LNCAP (cell line): ENCODE measurements around the gene IRS1.

ENCODE experiments used
- TF ChIP-seq, protein P1 (sequence below): fragments of 450-650 bp; IDR thresholded peaks from 2 replicates; pipeline ENCODE4 v1.5.1; 2017; ENCODE audit warnings: mild to moderate bottlenecking

Gene IRS1

GRCh38 chr2:226839161-226839560 is 39.5 kb upstream of the IRS1 start:
- TF ChIP-seq, protein P1, sequence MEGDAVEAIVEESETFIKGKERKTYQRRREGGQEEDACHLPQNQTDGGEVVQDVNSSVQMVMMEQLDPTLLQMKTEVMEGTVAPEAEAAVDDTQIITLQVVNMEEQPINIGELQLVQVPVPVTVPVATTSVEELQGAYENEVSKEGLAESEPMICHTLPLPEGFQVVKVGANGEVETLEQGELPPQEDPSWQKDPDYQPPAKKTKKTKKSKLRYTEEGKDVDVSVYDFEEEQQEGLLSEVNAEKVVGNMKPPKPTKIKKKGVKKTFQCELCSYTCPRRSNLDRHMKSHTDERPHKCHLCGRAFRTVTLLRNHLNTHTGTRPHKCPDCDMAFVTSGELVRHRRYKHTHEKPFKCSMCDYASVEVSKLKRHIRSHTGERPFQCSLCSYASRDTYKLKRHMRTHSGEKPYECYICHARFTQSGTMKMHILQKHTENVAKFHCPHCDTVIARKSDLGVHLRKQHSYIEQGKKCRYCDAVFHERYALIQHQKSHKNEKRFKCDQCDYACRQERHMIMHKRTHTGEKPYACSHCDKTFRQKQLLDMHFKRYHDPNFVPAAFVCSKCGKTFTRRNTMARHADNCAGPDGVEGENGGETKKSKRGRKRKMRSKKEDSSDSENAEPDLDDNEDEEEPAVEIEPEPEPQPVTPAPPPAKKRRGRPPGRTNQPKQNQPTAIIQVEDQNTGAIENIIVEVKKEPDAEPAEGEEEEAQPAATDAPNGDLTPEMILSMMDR, result no peak

DNA sequence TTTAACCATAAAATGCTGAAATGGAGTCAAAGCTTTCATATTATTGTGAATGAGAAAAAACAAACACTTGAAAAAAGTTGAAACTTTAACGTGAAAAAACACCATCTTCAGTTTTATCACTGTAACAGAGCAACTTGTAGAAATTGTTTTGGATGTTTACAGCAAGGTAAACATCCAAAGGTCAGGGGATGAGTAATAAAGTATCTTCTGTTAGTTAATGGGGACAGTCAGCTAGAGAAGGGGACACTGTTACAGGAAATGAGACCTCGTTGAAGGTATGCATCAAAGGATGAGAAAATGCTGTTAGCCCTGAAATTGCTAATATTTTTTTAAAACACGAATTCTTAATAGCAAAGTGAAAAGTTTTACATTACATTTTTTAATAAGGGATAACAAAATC is 39.1 kb upstream of the IRS1 start:
- TF ChIP-seq, protein P1, result no peak

- TF ChIP-seq, protein P1, result no peak
These were observed 38.4 kb upstream of the IRS1 start for GRCh38 chr2:226837787-226838603.

DNA sequence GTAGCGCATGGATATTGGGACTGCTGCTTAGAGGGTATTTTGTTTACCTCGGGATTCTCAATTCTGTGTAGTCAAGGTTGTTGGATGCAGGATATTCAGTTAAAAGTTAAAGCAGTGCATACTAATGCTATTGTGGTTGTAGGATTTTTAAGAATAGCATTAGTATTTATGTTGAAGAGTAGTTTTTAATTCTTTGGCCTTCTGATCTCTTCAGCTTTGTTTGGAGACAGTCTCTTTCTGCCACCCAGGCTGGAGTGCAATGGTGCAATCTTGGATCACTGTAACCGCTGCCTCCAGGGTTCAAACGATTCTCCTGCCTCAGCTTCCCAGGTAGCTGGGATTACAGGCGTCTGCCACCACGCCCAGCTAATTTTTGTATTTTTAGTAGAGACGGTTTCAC is 37.7 kb upstream of the IRS1 start:
- TF ChIP-seq, protein P1, result no peak

DNA sequence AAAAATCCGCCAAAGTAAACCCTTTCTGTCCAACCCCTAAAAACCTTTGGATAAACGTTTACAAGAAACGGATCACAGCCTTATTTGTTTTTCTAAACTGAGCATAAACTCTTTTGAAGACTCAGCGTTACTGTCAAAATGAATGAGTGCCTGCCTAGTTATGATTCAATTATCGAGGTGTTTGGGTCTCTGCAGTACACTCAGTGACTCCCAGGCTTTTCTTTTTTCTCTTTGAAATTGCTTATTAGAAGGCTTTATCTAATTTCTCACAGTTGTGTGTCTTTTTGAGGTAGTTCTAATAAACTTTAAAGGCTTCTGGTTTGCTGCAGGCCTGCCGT is 36.9 kb upstream of the IRS1 start:
- TF ChIP-seq, protein P1, result no peak

DNA sequence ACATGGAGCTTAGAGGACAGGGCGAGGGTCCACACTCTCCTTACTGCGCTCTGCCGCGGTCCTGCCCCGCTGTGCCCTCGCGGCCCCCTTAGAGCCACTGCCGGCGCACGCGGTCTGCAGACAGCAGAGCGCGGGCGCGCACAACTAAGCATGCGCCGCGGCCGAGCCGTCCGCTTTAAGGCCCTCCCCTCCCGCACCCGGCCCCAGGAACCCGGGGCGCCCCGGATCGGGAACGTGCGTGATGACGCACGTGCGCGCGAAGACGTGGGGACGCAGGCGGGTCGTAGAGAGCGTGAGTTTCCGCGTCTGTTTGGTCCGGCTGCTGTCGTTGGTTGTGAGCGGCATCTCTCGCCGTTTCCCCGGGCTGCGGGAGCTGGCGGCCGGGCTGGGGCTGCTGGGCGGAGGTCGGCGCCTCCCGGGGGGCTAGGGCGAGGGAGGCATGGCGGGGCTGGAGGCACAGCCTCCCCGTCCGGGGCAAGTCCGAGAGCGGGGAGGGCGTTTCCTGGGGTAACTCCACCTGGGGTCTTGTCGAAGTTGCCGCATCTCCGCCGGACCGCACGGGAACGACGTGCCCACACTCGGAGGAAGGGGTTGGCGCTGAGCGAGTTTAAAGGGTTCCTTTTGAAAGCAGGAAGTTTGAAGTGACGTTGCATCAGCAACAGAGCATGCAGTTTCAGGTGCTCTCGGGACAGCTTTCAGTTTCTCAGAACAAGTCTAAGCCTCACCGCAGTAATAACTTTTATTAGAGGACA is 36.4 kb upstream of the IRS1 start, which contains the start of gene RHBDD1:
RHBDD1 (plus strand) TSS at position 259 of the 752 bp plus-strand sequence. CDS start 28,640 bp downstream, outside the sequence.
- TF ChIP-seq, protein P1, result no peak

DNA sequence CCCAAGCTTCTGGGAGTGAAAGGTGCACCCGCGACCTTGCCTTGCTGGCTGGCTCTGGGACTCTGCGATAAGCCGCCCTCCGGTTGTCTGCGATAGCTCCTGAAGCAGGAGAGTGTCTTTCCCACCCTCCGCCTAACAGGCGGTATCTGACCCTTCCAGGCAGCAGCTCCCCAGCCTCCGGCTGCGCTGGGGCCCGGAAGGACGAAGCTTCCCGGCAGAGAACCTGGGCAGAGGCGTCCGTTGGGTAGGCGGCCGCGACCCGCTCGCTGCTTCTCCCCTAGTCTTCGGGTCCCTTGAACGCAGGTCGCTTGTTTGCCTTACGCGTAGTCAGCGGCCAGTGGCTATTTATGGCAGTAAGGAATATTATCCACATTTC is 35.8 kb upstream of the IRS1 start:
- TF ChIP-seq, protein P1, result no peak
